Measurements from ENCODE around the gene COL26A1.

Gene COL26A1

DNA sequence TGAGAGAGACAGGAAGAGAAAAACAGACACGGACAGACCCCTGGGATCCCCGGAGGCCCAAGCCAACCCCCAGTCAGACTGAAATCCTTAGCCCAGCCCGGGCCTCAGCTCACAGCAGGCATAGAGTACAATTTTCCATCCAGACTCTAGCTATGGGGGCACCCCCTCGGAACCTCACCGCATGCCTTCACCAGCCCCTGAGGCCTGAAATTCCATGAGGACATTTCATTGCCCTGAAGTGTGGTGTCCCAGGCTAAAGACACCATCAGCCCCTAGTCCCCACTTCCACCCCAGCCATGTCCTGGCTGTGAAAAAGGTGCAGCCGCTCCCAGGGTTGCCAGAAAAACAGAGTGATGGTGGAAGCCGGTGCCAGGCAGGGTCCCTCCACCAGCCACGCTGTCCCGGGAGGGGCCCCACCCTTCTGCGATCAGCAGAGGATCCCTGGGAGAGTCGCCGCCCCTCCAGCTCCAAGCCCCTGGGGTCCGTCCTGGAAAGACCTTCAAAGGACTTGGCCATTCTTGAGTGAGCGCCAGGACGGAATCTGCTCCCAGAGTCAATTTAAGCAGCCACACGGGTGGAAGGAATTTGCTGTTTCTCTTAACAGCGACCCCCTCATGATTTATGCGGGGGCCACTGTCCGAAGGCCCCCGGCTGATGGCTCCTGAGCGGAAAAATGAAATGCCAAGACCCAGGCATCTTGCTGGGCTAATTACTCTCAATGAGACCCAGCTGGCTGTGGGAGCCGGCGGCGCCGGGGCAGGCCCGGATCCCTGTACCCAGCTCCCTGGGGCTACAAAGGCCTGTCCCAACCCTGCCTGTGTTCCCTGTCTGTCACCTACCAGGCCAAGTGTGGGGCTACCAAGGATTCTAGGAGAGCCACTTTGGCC is 243.2 kb downstream of the COL26A1 start:
- in situ Hi-C loops (cut with HindIII; ENCODE audit: low sequenced_read_pairs), result no loop called here
- no peak overlapping the region for H3K4me3 ChIP-seq (ENCODE audit: low read depth, low read length)
- DNase-seq (ENCODE audit: low read depth), result no peak
- TF ChIP-seq, protein P1, sequence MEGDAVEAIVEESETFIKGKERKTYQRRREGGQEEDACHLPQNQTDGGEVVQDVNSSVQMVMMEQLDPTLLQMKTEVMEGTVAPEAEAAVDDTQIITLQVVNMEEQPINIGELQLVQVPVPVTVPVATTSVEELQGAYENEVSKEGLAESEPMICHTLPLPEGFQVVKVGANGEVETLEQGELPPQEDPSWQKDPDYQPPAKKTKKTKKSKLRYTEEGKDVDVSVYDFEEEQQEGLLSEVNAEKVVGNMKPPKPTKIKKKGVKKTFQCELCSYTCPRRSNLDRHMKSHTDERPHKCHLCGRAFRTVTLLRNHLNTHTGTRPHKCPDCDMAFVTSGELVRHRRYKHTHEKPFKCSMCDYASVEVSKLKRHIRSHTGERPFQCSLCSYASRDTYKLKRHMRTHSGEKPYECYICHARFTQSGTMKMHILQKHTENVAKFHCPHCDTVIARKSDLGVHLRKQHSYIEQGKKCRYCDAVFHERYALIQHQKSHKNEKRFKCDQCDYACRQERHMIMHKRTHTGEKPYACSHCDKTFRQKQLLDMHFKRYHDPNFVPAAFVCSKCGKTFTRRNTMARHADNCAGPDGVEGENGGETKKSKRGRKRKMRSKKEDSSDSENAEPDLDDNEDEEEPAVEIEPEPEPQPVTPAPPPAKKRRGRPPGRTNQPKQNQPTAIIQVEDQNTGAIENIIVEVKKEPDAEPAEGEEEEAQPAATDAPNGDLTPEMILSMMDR (IDR thresholded peaks at IDR 0.05; ENCODE audit: low read depth, low read length, missing control alignments), result no peak

DNA sequence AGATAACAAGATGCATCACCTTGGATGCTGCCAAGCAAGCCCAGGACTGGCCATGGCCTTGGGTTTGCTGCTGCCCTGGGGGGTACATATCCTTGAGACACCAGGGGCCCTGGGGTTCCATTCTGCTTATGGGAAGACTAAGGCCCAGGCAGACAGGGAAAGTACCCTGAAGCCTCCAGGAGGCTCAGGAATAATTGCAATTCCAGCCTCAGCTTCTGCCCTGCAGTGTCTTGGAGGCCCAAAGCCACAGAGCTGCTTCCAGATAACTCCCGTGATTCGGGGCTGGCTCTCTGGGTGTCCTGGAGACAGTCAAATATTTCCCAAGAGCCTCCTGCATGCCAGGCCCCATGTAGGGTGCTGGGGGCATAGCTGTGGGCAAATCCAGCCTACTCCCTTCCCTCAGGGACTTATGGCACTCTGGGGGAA is 243.8 kb downstream of the COL26A1 start:
- DNase-seq (ENCODE audit: low read depth), result no peak

More for the DNA sequence above, 243.8 kb downstream of the COL26A1 start:
- TF ChIP-seq, protein P1 (IDR thresholded peaks at IDR 0.05; ENCODE audit: low read depth, low read length, missing control alignments), result no peak
- in situ Hi-C loops (cut with HindIII; ENCODE audit: low sequenced_read_pairs), result no loop called here
- H3K4me3 ChIP-seq (ENCODE audit: low read depth, low read length), result no peak overlapping the region

Data from astrocyte of the cerebellum (primary cell).